Stimulated activated CD8-positive, alpha-beta memory T cell treated with anti-CD3 and anti-CD28 coated beads, Interleukin-7, amount 100 ng/mL, for 48 hours (primary cell): ENCODE data around the gene PGGHG.

Experiments used
- DNase-seq, 2 donors: peaks; one replicate each; pipeline ENCODE4 v3.0.0-alpha.2; 2020; ENCODE audit warnings: low read depth in 1 of 2; ENCODE audit errors: extremely low read depth in 1 of 2

PGGHG gene

DNA sequence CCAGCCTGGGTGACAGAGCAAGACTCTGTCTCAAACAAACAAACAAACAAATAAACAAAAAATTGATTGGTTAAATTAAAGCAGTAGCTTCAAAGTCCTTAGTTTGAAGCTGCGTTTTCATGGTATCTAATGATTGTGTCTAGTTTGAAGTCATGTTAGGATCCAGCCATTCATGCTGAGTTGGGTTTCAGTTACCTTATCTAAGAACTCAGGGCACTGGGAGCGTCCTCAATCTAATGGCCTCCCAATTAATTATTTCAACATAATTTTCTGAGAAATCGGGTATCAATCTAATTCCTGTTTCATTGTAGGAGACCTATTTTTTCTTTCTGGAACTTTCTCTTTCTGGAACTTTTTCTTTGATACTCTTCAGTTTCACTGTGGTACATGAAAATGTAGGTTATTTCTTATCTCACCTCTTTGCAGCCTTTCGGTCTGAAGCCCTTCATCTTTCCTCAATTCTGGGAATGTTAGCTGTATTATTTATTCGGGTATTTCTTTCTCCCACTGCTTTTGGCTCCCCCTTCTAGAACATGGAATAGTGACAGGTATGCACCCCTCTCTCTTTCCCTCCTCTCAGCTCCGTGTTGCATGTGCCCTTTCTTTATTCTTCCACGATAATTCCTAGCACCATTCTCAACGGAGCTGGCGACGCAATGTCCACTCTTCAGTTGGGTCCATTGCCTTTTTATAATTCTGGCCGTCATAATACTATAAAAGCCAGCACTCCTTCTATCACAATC lies 56.1 kb downstream of the PGGHG start:
- no peak for DNase-seq
